Endothelial cell of umbilical vein (primary cell): ENCODE results near the gene TACC3. TPM values are rescaled to one million over a fixed set of nuclear protein-coding genes. Genes with fewer than 3 reads are reported as not detected.

ENCODE experiments used
- BruUV-seq: library from RNA; stranded (reverse); fragments of 400-500 nt; replicated peaks from 2 replicates; lab custom pipeline; 2021; lab: Mats Ljungman, UMichigan
- CTCF ChIA-PET: fragments of 300-600, 350-600 bp; sonication (Branson Sonifier 250); formaldehyde crosslinking; loops from one replicate; lab custom pipeline; 2021; ENCODE audit warnings: antibody characterized with exemption, inconsistent platforms; lab: Charles Lee
- POLR2A ChIA-PET: fragments of 300-600, 350-600 bp; sonication (Branson Sonifier 250); formaldehyde crosslinking; loops from one replicate; lab custom pipeline; 2021; ENCODE audit warnings: antibody characterized with exemption, inconsistent platforms; lab: Charles Lee
- DNase-seq: peaks from one replicate; pipeline ENCODE4 v3.0.0-alpha.2; 2011; ENCODE audit warnings: low read depth, low spot score
- FAIRE-seq: peaks from 2 replicates; lab custom pipeline; 2011; peaks lifted over from hg19 to GRCh38; lab: Jason Lieb, UNC
- H2AFZ ChIP-seq: 2 replicates; pipeline ENCODE4 v1.6.0; 2012; ENCODE audit warnings: low read depth, low read length, control low read depth, inconsistent platforms
- H3K27ac ChIP-seq: 2 replicates; pipeline ENCODE4 v1.5.1; 2011; ENCODE audit warnings: low read depth, mild to moderate bottlenecking, control low read depth, low read length, moderate library complexity; ENCODE audit not compliant: insufficient read depth
- H3K27me3 ChIP-seq, 2 experiments: 2 replicates each; pipeline versions ENCODE4 v1.6.0 to v1.6.1; 2011; ENCODE audit warnings: low read length in 2 of 2, mixed read lengths in 1 of 2; ENCODE audit not compliant: control insufficient read depth in 2 of 2, insufficient read depth in 2 of 2
- H3K36me3 ChIP-seq, 2 experiments: 2 replicates in 1 of 2; 3 replicates in 1 of 2; pipeline ENCODE4 v1.5.1; 2011; ENCODE audit warnings: low read length in 2 of 2, mild to moderate bottlenecking in 1 of 2, moderate library complexity in 1 of 2; ENCODE audit not compliant: control insufficient read depth in 2 of 2, insufficient read depth in 2 of 2; ENCODE audit errors: extremely low read depth in 1 of 2
- H3K4me1 ChIP-seq: 3 replicates; pipeline ENCODE4 v1.5.1; 2011; ENCODE audit warnings: mild to moderate bottlenecking, low read length; ENCODE audit not compliant: control insufficient read depth, insufficient read depth; ENCODE audit errors: extremely low read depth
- H3K4me2 ChIP-seq: 2 replicates; pipeline ENCODE4 v1.6.1; 2011; ENCODE audit warnings: low read length, control low read depth, mixed read lengths; ENCODE audit not compliant: insufficient read depth
- H3K4me3 ChIP-seq, 3 experiments: fragments of 200-600 bp in 1 of 3; sonication (generic), shearing (Covaris generic) in 1 of 3; replicated peaks in 1 of 3; 2 replicates each; pipeline ENCODE4 v1.5.1; 2011 to 2016; ENCODE audit warnings: control low read depth in 3 of 3, low read length in 3 of 3, mild to moderate bottlenecking in 2 of 3, inconsistent platforms in 1 of 3, low read depth in 1 of 3, moderate library complexity in 1 of 3; ENCODE audit not compliant: insufficient read depth in 1 of 3
- H3K79me2 ChIP-seq: 2 replicates; pipeline ENCODE4 v1.6.0; 2012; ENCODE audit warnings: low read length, inconsistent platforms; ENCODE audit not compliant: control insufficient read depth, insufficient read depth
- H3K9ac ChIP-seq: replicated peaks from 2 replicates; pipeline ENCODE3; 2011; ENCODE audit warnings: low read length, control low read depth; ENCODE audit not compliant: insufficient read depth; ENCODE audit errors: extremely low read depth
- H3K9me1 ChIP-seq: replicated peaks from 3 replicates; pipeline ENCODE4 v1.6.0; 2011; ENCODE audit warnings: mild to moderate bottlenecking, low read length; ENCODE audit not compliant: control insufficient read depth, insufficient read depth; ENCODE audit errors: extremely low read depth
- H3K9me3 ChIP-seq: replicated peaks from 2 replicates; pipeline ENCODE4 v1.5.1; 2012; ENCODE audit warnings: low read length, inconsistent platforms; ENCODE audit not compliant: control insufficient read depth, insufficient read depth
- H4K20me1 ChIP-seq: replicated peaks from 2 replicates; pipeline ENCODE3; 2011; ENCODE audit warnings: mild to moderate bottlenecking, low read length; ENCODE audit not compliant: control insufficient read depth, insufficient read depth; ENCODE audit errors: extremely low read depth
- EZH2 ChIP-seq: IDR thresholded peaks from 2 replicates; pipeline ENCODE4 v1.6.1; 2012; ENCODE audit warnings: borderline replicate concordance, low read depth, mild to moderate bottlenecking, moderate library complexity, low read length, inconsistent platforms; ENCODE audit not compliant: severe bottlenecking
- FOS ChIP-seq: IDR thresholded peaks from 2 replicates; pipeline ENCODE4 v1.6.1; 2011; ENCODE audit warnings: mild to moderate bottlenecking, low read length, moderate library complexity, borderline replicate concordance; ENCODE audit not compliant: insufficient read depth
- GATA2 ChIP-seq: IDR thresholded peaks from 2 replicates; pipeline ENCODE4 v1.7.0; 2011; ENCODE audit warnings: low read depth, mild to moderate bottlenecking, moderate library complexity, mixed read lengths, low read length; ENCODE audit not compliant: insufficient read length, insufficient read depth
- JUN ChIP-seq: IDR thresholded peaks from 2 replicates; pipeline ENCODE4 v1.6.1; 2011; ENCODE audit warnings: borderline replicate concordance, low read depth; ENCODE audit not compliant: insufficient read length, insufficient read depth
- MYC ChIP-seq: IDR thresholded peaks from one replicate; pipeline ENCODE4 v1.6.1; 2011; ENCODE audit warnings: mild to moderate bottlenecking, low read depth, low read length
- POLR2A ChIP-seq: IDR thresholded peaks from 2 replicates; pipeline ENCODE4 v1.6.1; 2012; ENCODE audit warnings: low read depth, mild to moderate bottlenecking, control low read depth, low read length
- POLR2AphosphoS5 ChIP-seq: IDR thresholded peaks from 2 replicates; pipeline ENCODE4 v1.6.1; 2012; ENCODE audit warnings: low read depth, mild to moderate bottlenecking, control low read depth, low read length, moderate library complexity; ENCODE audit not compliant: insufficient read depth
- dilution Hi-C: fragments of 300-500 bp; cut with MboI; formaldehyde crosslinking; loops from one replicate; pipeline ENCODE4 v1.15.0; 2019; ENCODE audit warnings: low sequenced_read_pairs; ENCODE audit not compliant: extremely low pct_ligation_motif_present
- intact Hi-C: fragments of 100-400 bp; cut with micrococcal nuclease; formaldehyde crosslinking; loops from one replicate; pipeline ENCODE4 v1.10.0; 2022
- polyA plus RNA-seq, 4 experiments: library from polyadenylated mRNA; depleted of rRNA in 3 of 4; stranded (reverse) in 3 of 4; unstranded in 1 of 4; fragments of >200 nt; gene quantifications; 2 replicates each; pipeline versions ENCODE4 v1.2.1 to v1.2.3, GENCODE V29; 2011 to 2012; ENCODE audit warnings: missing spikeins in 1 of 4
- total RNA-seq: library from RNA; stranded (reverse); gene quantifications from 2 replicates; pipeline ENCODE4 v1.2.3, GENCODE V29; 2021
- TF ChIP-seq, protein P1 (sequence below), 2 donors: IDR thresholded peaks; 1 replicate in 1 of 2; 2 replicates in 1 of 2; pipeline ENCODE4 v1.5.1; 2011; ENCODE audit warnings: low read length in 2 of 2, mild to moderate bottlenecking in 2 of 2, moderate library complexity in 2 of 2, control low read depth in 1 of 2, inconsistent platforms in 1 of 2, low read depth in 1 of 2; ENCODE audit not compliant: insufficient read depth in 1 of 2; ENCODE audit errors: extremely low read depth in 1 of 2
- TF ChIP-seq, protein P2 (sequence below): IDR thresholded peaks from 2 replicates; pipeline ENCODE4 v1.6.1; 2011; ENCODE audit not compliant: insufficient read depth, insufficient read length

The TACC3 gene
- total and polyA plus RNA-seq, 2 donors (not counting 3 experiments of a cell fraction or from before 2014, with no cell fraction given): 54.5 to 135 TPM

- dilution Hi-C loops (no loop called here), intact Hi-C loops (no loop called here)
- no peaks in the 10 kb centered on the region for H3K9me3 ChIP-seq
- H3K4me3 ChIP-seq: no peak overlapping the region
- CTCF ChIA-PET: interaction anchor here (1.5 kb wide), 1 partner anchor 150 kb away, joined by 4 read pairs; no protein-coding TSS in a partner anchor
- no peak overlapping the region for H3K4me2 ChIP-seq
- H3K9me1 ChIP-seq: no peaks in the 10 kb centered on the region
- H2AFZ ChIP-seq: peak overlapping the region; percentile 64
- POLR2A ChIA-PET: no interaction called here
- peaks cover 13% of the 10 kb centered on the region for H3K4me1 ChIP-seq
- TF ChIP-seq GATA2 (no peak), JUN (no peak)
- no peaks in the 10 kb centered on the region for H3K36me3 ChIP-seq
- no peaks in the 10 kb centered on the region for H3K27me3 ChIP-seq
- DNase-seq (no peak), FAIRE-seq (no peak)
- no peaks in the 10 kb centered on the region for H3K79me2 ChIP-seq
- H3K9ac ChIP-seq: no peak overlapping the region
- no peak overlapping the region for H3K27ac ChIP-seq
- H4K20me1 ChIP-seq: no peaks in the 10 kb centered on the region
- BruUV-seq: no TSS peak
These were observed 39.3 kb downstream of the TACC3 start for GRCh38 chr4:1760521-1761071.

DNA sequence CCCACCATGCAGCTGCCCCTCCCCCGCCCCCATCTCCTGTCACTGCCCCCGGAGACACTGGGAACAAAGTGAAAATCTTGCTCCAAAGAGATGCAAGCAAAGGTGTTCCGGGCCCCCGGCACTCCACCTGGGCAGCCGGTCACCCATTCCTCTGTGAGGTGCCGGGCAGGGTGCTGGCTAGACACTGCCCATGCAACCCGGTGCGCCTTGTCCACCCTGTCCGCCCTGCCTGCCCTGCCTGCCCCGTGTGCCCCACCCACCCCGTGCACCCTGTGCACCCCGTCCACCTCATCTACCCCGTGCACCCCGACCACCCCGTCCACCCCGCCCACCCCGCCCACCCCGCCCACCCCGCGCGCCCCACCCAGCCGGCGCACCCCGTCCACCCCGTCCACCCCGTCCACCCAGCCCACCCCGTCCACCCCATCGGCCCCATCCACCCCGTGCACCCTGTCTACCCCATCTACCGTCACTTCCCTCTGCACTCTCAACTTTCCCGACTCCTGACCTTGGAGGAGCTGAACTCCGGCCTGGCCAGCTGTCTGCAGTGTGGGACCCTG is 39.9 kb downstream of the TACC3 start:
- H3K4me1 ChIP-seq: peaks cover 9% of the 10 kb centered on the region
- H3K27me3 ChIP-seq: no peaks in the 10 kb centered on the region
- H3K4me2 ChIP-seq: no peak overlapping the region
- no peak overlapping the region for H3K9ac ChIP-seq
- no peaks in the 10 kb centered on the region for H3K9me1 ChIP-seq
- H4K20me1 ChIP-seq: no peaks in the 10 kb centered on the region
- no peaks in the 10 kb centered on the region for H3K9me3 ChIP-seq
- dilution Hi-C loops (no loop called here), intact Hi-C loops (no loop called here)
- BruUV-seq: no TSS peak
- H2AFZ ChIP-seq: no peak overlapping the region
- FAIRE-seq: no peak
- H3K79me2 ChIP-seq: no peaks in the 10 kb centered on the region
- no peak overlapping the region for H3K4me3 ChIP-seq
- H3K27ac ChIP-seq: no peak overlapping the region
- ChIA-PET POLR2A (no interaction called here), CTCF (no interaction called here)
- H3K36me3 ChIP-seq: no peaks in the 10 kb centered on the region
- DNase-seq: no peak
- TF ChIP-seq GATA2 (no peak), FOS (no peak), EZH2 (no peak), POLR2AphosphoS5 (no peak), MYC (no peak), JUN (no peak), POLR2A (no peak)
- TF ChIP-seq, protein P1, sequence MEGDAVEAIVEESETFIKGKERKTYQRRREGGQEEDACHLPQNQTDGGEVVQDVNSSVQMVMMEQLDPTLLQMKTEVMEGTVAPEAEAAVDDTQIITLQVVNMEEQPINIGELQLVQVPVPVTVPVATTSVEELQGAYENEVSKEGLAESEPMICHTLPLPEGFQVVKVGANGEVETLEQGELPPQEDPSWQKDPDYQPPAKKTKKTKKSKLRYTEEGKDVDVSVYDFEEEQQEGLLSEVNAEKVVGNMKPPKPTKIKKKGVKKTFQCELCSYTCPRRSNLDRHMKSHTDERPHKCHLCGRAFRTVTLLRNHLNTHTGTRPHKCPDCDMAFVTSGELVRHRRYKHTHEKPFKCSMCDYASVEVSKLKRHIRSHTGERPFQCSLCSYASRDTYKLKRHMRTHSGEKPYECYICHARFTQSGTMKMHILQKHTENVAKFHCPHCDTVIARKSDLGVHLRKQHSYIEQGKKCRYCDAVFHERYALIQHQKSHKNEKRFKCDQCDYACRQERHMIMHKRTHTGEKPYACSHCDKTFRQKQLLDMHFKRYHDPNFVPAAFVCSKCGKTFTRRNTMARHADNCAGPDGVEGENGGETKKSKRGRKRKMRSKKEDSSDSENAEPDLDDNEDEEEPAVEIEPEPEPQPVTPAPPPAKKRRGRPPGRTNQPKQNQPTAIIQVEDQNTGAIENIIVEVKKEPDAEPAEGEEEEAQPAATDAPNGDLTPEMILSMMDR (IDR thresholded peaks at IDR 0.05; ENCODE audit: extremely low read depth in 1 of 2, insufficient read depth in 1 of 2, low read depth in 1 of 2, low read length in 2 of 2): no peak
- TF ChIP-seq, protein P2, sequence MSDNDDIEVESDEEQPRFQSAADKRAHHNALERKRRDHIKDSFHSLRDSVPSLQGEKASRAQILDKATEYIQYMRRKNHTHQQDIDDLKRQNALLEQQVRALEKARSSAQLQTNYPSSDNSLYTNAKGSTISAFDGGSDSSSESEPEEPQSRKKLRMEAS: no peak
